OCI-LY7 (cell line): ENCODE results near the gene PHETA1.

Source experiments
- CTCF ChIP-seq: fragments of 200-600 bp; sonication (generic); conservative IDR thresholded peaks from 2 replicates; pipeline ENCODE4 v1.5.1; 2014; ENCODE audit warnings: mild to moderate bottlenecking, antibody characterized with exemption, low read length, moderate library complexity, mixed read lengths
- EZH2phosphoT487 ChIP-seq: fragments of 200-600 bp; sonication (generic); IDR thresholded peaks from 2 replicates; pipeline ENCODE4 v1.6.1; 2018; ENCODE audit warnings: low read depth, borderline replicate concordance, mild to moderate bottlenecking, mixed run types, antibody characterized with exemption, low read length, moderate library complexity, mixed read lengths

GRCh38 chr12:111339321-111339938 is 29.5 kb downstream of the PHETA1 start:
- TF ChIP-seq CTCF (no peak), EZH2phosphoT487 (no peak)
